GM12892 (cell line): ENCODE data around the gene SPATS1.

Source experiments
- POLR2A ChIP-seq: IDR thresholded peaks from 2 replicates; pipeline ENCODE4 v1.6.1; 2011; ENCODE audit warnings: low read depth, low read length, control low read depth
- POLR2AphosphoS5 ChIP-seq: IDR thresholded peaks from 2 replicates; pipeline ENCODE4 v1.6.1; 2011; ENCODE audit warnings: low read depth, low read length, control low read depth

DNA sequence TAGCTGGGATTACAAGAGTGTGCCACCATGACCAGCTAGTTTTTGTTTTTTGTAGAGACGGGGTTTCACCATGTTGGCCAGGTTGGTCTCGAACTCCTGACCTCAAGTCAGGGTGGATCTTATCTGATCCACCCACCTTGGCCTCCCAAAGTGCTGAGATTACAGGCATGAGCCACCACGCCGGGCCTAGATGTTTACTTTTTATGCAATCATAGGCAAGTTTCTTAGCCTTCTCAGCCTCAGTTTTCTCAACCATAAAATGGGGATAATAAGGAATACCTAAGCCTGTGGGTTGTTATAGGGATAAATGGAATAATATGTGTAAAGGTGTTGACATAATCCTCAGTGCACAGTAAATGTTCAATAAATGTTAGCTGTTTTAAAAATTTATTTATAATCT, 9.8 kb downstream of the SPATS1 start:
- TF ChIP-seq POLR2A: no peak
- no peak for TF ChIP-seq POLR2AphosphoS5
